ENCODE results near the gene DBT.

- TF ChIP-seq CTCF (IDR thresholded peaks at IDR 0.05), result no peak
- no peak for TF ChIP-seq POLR2A (IDR thresholded peaks at IDR 0.05)
Observed at GRCh38 chr1:100177295-100178041, 72.2 kb downstream of the DBT start.

Data from testis (tissue), 2 donors.